ENCODE measurements around the gene TREX2. TPM values are rescaled to one million over a fixed set of nuclear protein-coding genes. Genes with fewer than 3 reads are reported as not detected.

TREX2 gene
- total RNA-seq, 1 experiment from 2014 or later, result 0.61 TPM

- no peak overlapping the region for H3K27ac Mint-ChIP-seq (ENCODE audit: unreplicated experiment)
- intact Hi-C loops (cut with micrococcal nuclease; ENCODE audit: unreplicated experiment), result no loop called here
- no peak overlapping the region for H3K4me3 Mint-ChIP-seq (ENCODE audit: unreplicated experiment)
- H3K4me1 ChIP-seq, result no peaks in the 10 kb centered on the region
- CTCF ChIA-PET, result no interaction called here
- no peak for TF ChIP-seq CTCF (IDR thresholded peaks at IDR 0.05; ENCODE audit: insufficient read depth in 1 of 2, low read depth in 1 of 2, low read length in 1 of 2, severe bottlenecking in 1 of 2, unreplicated experiment in 1 of 2)
- no peak overlapping the region for H3K4me3 ChIP-seq (ENCODE audit: low read depth, low read length)
- POLR2A ChIA-PET, result no interaction called here
- no peaks in the 10 kb centered on the region for H3K27me3 ChIP-seq (replicated peaks; ENCODE audit: control insufficient read depth, insufficient read depth, low read length)
- no TSS peak for BruUV-seq (replicated peaks)
- H3K9me3 Mint-ChIP-seq (ENCODE audit: unreplicated experiment), result no peaks in the 10 kb centered on the region
- no peak for DNase-seq
- H3K36me3 ChIP-seq (ENCODE audit: control insufficient read depth, insufficient read depth, low read length), result no peaks in the 10 kb centered on the region
- H3K9me3 ChIP-seq, result no peaks in the 10 kb centered on the region
- H3K27me3 Mint-ChIP-seq (ENCODE audit: insufficient read depth, unreplicated experiment), result peaks cover 14% of the 10 kb centered on the region
- no peaks in the 10 kb centered on the region for H3K36me3 Mint-ChIP-seq (ENCODE audit: insufficient read depth, unreplicated experiment)
- no peaks in the 10 kb centered on the region for H3K4me1 Mint-ChIP-seq (ENCODE audit: low read depth, unreplicated experiment)
These were observed 32.8 kb downstream of the TREX2 start for GRCh38 chrX:153412746-153413720.

GRCh38 chrX:153411988-153412574, 33.8 kb downstream of the TREX2 start:
- no peaks in the 10 kb centered on the region for H3K27me3 ChIP-seq (replicated peaks; ENCODE audit: control insufficient read depth, insufficient read depth, low read length)
- CTCF ChIA-PET, result no interaction called here

More at GRCh38 chrX:153411988-153412574, 33.8 kb downstream of the TREX2 start:
- POLR2A ChIA-PET, result no interaction called here
- no TSS peak for BruUV-seq (replicated peaks)
- no peaks in the 10 kb centered on the region for H3K36me3 ChIP-seq (ENCODE audit: control insufficient read depth, insufficient read depth, low read length)
- Mint-ChIP-seq H3K4me3 (ENCODE audit: unreplicated experiment) (no peak overlapping the region), H3K27ac (ENCODE audit: unreplicated experiment) (no peak overlapping the region), H3K36me3 (ENCODE audit: insufficient read depth, unreplicated experiment) (no peaks in the 10 kb centered on the region), H3K4me1 (ENCODE audit: low read depth, unreplicated experiment) (no peaks in the 10 kb centered on the region), H3K9me3 (ENCODE audit: unreplicated experiment) (no peaks in the 10 kb centered on the region), H3K27me3 (ENCODE audit: insufficient read depth, unreplicated experiment) (peaks cover 8% of the 10 kb centered on the region)
- TF ChIP-seq CTCF (IDR thresholded peaks at IDR 0.05; ENCODE audit: insufficient read depth in 1 of 2, low read depth in 1 of 2, low read length in 1 of 2, severe bottlenecking in 1 of 2, unreplicated experiment in 1 of 2), result no peak
- no peak for DNase-seq
- H3K4me3 ChIP-seq (ENCODE audit: low read depth, low read length), result no peak overlapping the region
- no peaks in the 10 kb centered on the region for H3K4me1 ChIP-seq
- no peaks in the 10 kb centered on the region for H3K9me3 ChIP-seq
- intact Hi-C loops (cut with micrococcal nuclease; ENCODE audit: unreplicated experiment), result no loop called here

Measured in Caco-2 (cell line).